Measurements from ENCODE around the gene PPEF2. TPM values are rescaled to one million over a fixed set of nuclear protein-coding genes. Genes with fewer than 3 reads are reported as not detected.

PPEF2 gene
- total RNA-seq, 1 donor from 2014 or later, result not detected

Other genes starting within 250 kb of the PPEF2 start
- 69.2 TPM for gene G3BP2, start 229.0 kb downstream of the PPEF2 start, total RNA-seq
- gene USO1, start 177.9 kb downstream of the PPEF2 start, total RNA-seq, result 87.7 TPM
- 7.4 TPM for gene NAAA, start 38.6 kb upstream of the PPEF2 start, total RNA-seq
- 16.9 TPM for gene SDAD1, start 88.5 kb upstream of the PPEF2 start, total RNA-seq
- 0.32 TPM for gene CXCL9, start 105.1 kb upstream of the PPEF2 start, total RNA-seq
- gene CXCL10, start 121.0 kb upstream of the PPEF2 start, total RNA-seq, result not detected
- not detected for gene CXCL11, start 133.6 kb upstream of the PPEF2 start, total RNA-seq
- 164 TPM for gene ART3, start 172.3 kb upstream of the PPEF2 start, total RNA-seq
- 18.2 TPM for gene NUP54, start 245.9 kb upstream of the PPEF2 start, total RNA-seq